PC-9 (cell line): ENCODE measurements around the gene PAK1IP1. TPM values are rescaled to one million over a fixed set of nuclear protein-coding genes. Genes with fewer than 3 reads are reported as not detected.

Experiments used
- BruUV-seq: library from RNA; stranded (reverse); fragments of 400-500 nt; replicated peaks from 2 replicates; lab custom pipeline; 2021; lab: Mats Ljungman, UMichigan
- CTCF ChIA-PET: fragments of 300-600 bp; sonication (Branson Sonifier 250); formaldehyde crosslinking; loops from one replicate; lab custom pipeline; 2022; ENCODE audit warnings: antibody characterized with exemption; lab: Charles Lee
- POLR2A ChIA-PET: fragments of 300-600 bp; sonication (Branson Sonifier 250); formaldehyde crosslinking; loops from one replicate; lab custom pipeline; 2022; ENCODE audit warnings: antibody characterized with exemption; ENCODE audit not compliant: unreplicated experiment; lab: Charles Lee
- DNase-seq, 2 experiments: peaks; one replicate each; pipeline versions ENCODE4 v3.0.0 to v3.0.0-alpha.2; 2015 to 2022; ENCODE audit warnings: mixed read lengths in 1 of 2
- H2AFZ ChIP-seq: fragments of 200-600 bp; sonication (generic); 2 replicates; pipeline ENCODE4 v1.8.1; 2017; ENCODE audit warnings: antibody characterized with exemption
- H3F3A ChIP-seq: fragments of 200-600 bp; sonication (generic); 2 replicates; pipeline ENCODE4 v1.8.1; 2017; ENCODE audit warnings: antibody characterized with exemption, mild to moderate bottlenecking, low read depth; ENCODE audit not compliant: insufficient read depth
- H3K27ac ChIP-seq: fragments of 200-600 bp; sonication (generic); 2 replicates; pipeline ENCODE4 v1.6.1; 2016; ENCODE audit warnings: mixed run types
- H3K27me3 ChIP-seq: fragments of 200-600 bp; sonication (generic); 2 replicates; pipeline ENCODE4 v1.6.1; 2016; ENCODE audit warnings: low read depth, mixed run types; ENCODE audit not compliant: insufficient read depth
- H3K36me3 ChIP-seq: fragments of 200-600 bp; sonication (generic); 2 replicates; pipeline ENCODE4 v1.6.1; 2016; ENCODE audit warnings: low read depth, mixed run types
- H3K4me1 ChIP-seq: fragments of 200-600 bp; sonication (generic); replicated peaks from 2 replicates; pipeline ENCODE4 v1.6.1; 2016; ENCODE audit warnings: mixed run types; ENCODE audit not compliant: insufficient read depth
- H3K4me2 ChIP-seq: fragments of 200-600 bp; sonication (generic); 2 replicates; pipeline ENCODE4 v1.6.1; 2017; ENCODE audit warnings: mixed run types
- H3K4me3 ChIP-seq: fragments of 200-600 bp; sonication (generic); 2 replicates; pipeline ENCODE4 v1.6.1; 2016; ENCODE audit warnings: mixed run types
- H3K79me2 ChIP-seq: fragments of 200-600 bp; sonication (generic); 2 replicates; pipeline ENCODE4 v1.6.1; 2017; ENCODE audit warnings: low read depth, mixed run types
- H3K9me2 ChIP-seq: fragments of 200-600 bp; sonication (generic); 2 replicates; pipeline ENCODE4 v1.8.1; 2017; ENCODE audit warnings: mild to moderate bottlenecking; ENCODE audit not compliant: insufficient read depth
- H3K9me3 ChIP-seq: fragments of 200-600 bp; sonication (generic); 2 replicates; pipeline ENCODE4 v1.8.1; 2016; ENCODE audit warnings: low read depth; ENCODE audit not compliant: insufficient read depth
- H4K20me1 ChIP-seq: fragments of 200-600 bp; sonication (generic); 2 replicates; pipeline ENCODE4 v1.8.1; 2017; ENCODE audit not compliant: insufficient read depth
- EZH2 ChIP-seq: fragments of 200-600 bp; sonication (generic); IDR thresholded peaks from 2 replicates; pipeline ENCODE4 v1.8.0; 2017; ENCODE audit warnings: antibody characterized with exemption, low read depth
- intact Hi-C: fragments of 100-400 bp; cut with micrococcal nuclease; formaldehyde crosslinking; loops from one replicate; pipeline ENCODE4 v1.10.0; 2022; ENCODE audit not compliant: unreplicated experiment
- total RNA-seq: library from RNA; stranded (reverse); gene quantifications from 2 replicates; pipeline ENCODE4 v1.2.3, GENCODE V29; 2021
- TF ChIP-seq, protein P1 (sequence below): fragments of 200-600 bp; sonication (generic); conservative IDR thresholded peaks from 2 replicates; pipeline ENCODE4 v1.6.1; 2017; ENCODE audit warnings: mixed run types, antibody characterized with exemption, mild to moderate bottlenecking, moderate library complexity

PAK1IP1 gene
- total RNA-seq, 1 experiment from 2014 or later, result 15.2 TPM

DNA sequence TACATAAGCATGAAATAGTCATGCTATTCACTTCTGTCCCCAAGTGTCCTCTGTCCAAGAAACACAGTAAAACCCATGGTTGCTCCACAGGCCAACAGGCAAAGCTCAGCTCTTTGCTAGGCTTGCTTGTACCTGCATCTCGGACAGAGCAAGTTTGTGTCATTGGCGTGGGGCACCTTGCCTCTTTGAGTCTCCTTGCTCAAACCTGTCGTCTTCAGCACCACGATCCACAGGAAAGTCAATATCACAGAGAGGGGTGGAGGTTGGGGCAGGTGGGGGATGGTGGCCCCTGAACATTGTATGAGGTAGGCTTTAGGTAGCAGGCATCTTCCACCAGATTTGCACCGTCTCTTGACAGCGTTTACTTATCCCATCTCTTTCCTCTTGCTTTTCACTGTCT lies 48.7 kb downstream of the PAK1IP1 start:
- Histone ChIP-seq H3K9me2 (no peaks in the 10 kb centered on the region), H3K36me3 (no peaks in the 10 kb centered on the region), H3K4me1 (peaks cover 6% of the 10 kb centered on the region; the same call in 1 of the 2 replicates), H3K9me3 (no peaks in the 10 kb centered on the region), H2AFZ (no peak overlapping the region), H3K4me3 (no peak overlapping the region), H3K4me2 (no peak overlapping the region), H4K20me1 (no peaks in the 10 kb centered on the region), H3K27ac (no peak overlapping the region), H3K27me3 (no peaks in the 10 kb centered on the region), H3K79me2 (peaks cover 9% of the 10 kb centered on the region), H3F3A (no peaks in the 10 kb centered on the region)
- no peak for DNase-seq
- intact Hi-C loops, result no loop called here
- no TSS peak for BruUV-seq
- POLR2A ChIA-PET, result interaction anchor here (0.5 to 0.7 kb wide), 2 partner anchors 13 to 22 kb away, joined by 3 read pairs; no protein-coding TSS in a partner anchor
- CTCF ChIA-PET, result no interaction called here
- TF ChIP-seq EZH2, result no peak
- TF ChIP-seq, protein P1, sequence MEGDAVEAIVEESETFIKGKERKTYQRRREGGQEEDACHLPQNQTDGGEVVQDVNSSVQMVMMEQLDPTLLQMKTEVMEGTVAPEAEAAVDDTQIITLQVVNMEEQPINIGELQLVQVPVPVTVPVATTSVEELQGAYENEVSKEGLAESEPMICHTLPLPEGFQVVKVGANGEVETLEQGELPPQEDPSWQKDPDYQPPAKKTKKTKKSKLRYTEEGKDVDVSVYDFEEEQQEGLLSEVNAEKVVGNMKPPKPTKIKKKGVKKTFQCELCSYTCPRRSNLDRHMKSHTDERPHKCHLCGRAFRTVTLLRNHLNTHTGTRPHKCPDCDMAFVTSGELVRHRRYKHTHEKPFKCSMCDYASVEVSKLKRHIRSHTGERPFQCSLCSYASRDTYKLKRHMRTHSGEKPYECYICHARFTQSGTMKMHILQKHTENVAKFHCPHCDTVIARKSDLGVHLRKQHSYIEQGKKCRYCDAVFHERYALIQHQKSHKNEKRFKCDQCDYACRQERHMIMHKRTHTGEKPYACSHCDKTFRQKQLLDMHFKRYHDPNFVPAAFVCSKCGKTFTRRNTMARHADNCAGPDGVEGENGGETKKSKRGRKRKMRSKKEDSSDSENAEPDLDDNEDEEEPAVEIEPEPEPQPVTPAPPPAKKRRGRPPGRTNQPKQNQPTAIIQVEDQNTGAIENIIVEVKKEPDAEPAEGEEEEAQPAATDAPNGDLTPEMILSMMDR, result no peak

DNA sequence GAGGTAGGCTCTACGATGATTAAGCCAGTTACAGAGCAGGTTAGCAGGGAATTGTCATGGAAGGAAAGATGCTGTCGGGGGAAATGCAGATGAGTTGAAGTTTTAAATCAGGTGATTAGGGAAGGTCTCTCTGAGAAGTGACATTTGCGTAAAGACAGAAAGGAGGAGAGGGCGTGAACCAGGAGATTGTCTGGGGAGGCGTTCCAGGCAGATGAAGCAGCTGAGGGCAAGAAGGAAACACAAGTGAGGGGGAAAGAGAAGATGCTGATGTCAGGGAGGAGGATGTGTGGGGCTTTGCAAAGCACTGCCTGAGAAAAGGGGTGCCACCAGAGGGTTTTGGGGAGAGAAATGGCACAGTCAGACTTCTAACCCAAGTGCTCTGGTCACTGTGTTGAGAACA lies 50.3 kb downstream of the PAK1IP1 start:
- Histone ChIP-seq H3K4me2 (no peak overlapping the region), H3K9me3 (no peaks in the 10 kb centered on the region), H3K4me3 (no peak overlapping the region), H3K36me3 (no peaks in the 10 kb centered on the region), H3K4me1 (peaks cover 13% of the 10 kb centered on the region; the same call in 1 of the 2 replicates), H4K20me1 (no peaks in the 10 kb centered on the region), H3K27me3 (no peaks in the 10 kb centered on the region), H3K9me2 (no peaks in the 10 kb centered on the region), H2AFZ (no peak overlapping the region), H3K79me2 (peaks cover 25% of the 10 kb centered on the region), H3F3A (no peaks in the 10 kb centered on the region), H3K27ac (no peak overlapping the region)
- no peak for DNase-seq
- intact Hi-C loops, result no loop called here
- no TSS peak for BruUV-seq
- CTCF ChIA-PET, result no interaction called here
- POLR2A ChIA-PET, result no interaction called here
- no peak for TF ChIP-seq EZH2
- TF ChIP-seq, protein P1, result no peak

GRCh38 chr6:10746915-10747250 lies 52.1 kb downstream of the PAK1IP1 start:
- H3K9me3 ChIP-seq, result no peaks in the 10 kb centered on the region
- CTCF ChIA-PET, result interaction anchor here (0.8 kb wide), 1 partner anchor 269 kb away, joined by 3 read pairs; no protein-coding TSS in a partner anchor
- H3K27me3 ChIP-seq, result no peaks in the 10 kb centered on the region
- H2AFZ ChIP-seq, result peak overlapping the region; percentile 78; the same call in 1 of the 2 replicates
- TF ChIP-seq, protein P1, result no peak
- TF ChIP-seq EZH2, result no peak
- H4K20me1 ChIP-seq, result no peaks in the 10 kb centered on the region
- H3F3A ChIP-seq, result no peaks in the 10 kb centered on the region
- peak overlapping the region; percentile 96 for H3K4me3 ChIP-seq
- no peaks in the 10 kb centered on the region for H3K36me3 ChIP-seq
- POLR2A ChIA-PET, result interaction anchor here (0.5 to 1.2 kb wide), 7 partner anchors 11 to 1210 kb away, joined by 3 to 11 read pairs (median 5); partner anchors contain the start of genes PAK1IP1 and TMEM14C
- peak overlapping the region; percentile 84 for H3K4me2 ChIP-seq
- intact Hi-C loops, result loop anchor here (1.0 to 2.0 kb wide), 2 partner anchors 25 to 52 kb away; partner anchors contain the start of genes C6orf52 and PAK1IP1
- H3K27ac ChIP-seq, result no peak overlapping the region
- H3K4me1 ChIP-seq, result peaks cover 13% of the 10 kb centered on the region; the same call in 1 of the 2 replicates
- H3K79me2 ChIP-seq, result peaks cover 35% of the 10 kb centered on the region
- no peak for DNase-seq
- H3K9me2 ChIP-seq, result no peaks in the 10 kb centered on the region
- TSS peak; percentile 78 for BruUV-seq
